ENCODE results near the gene CHST13.

CHST13 gene

DNA sequence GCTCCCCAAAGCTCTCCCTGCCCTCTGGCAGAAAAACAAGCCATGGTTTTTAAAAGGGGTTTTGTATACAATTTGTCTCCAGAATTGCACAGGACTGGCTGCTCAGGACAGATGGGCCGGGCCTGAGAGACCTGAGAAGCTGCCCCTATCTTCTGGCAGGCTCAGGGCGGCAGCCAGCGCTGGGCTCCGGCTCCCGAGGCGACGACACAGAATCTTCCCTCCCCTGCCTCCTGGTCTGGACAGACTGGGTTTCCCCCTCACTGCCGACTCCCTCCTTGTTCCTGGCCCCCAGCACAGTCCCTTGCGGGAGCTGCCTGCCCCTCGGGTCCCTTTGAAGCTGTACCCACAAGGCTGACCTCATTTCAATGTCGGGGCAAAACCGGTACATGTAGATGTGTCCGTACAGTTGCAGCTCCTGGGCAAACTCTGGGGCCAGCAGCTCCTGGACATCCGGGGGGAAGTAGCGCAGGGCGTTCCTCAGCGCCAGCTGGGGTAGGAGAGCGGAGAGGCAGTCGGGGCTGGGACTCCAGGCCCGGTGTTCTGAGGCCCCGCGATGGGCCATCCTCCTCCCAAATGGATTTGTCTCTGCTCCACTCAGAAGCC, 13.5 kb upstream of the CHST13 start:
- no peak for DNase-seq

DNA sequence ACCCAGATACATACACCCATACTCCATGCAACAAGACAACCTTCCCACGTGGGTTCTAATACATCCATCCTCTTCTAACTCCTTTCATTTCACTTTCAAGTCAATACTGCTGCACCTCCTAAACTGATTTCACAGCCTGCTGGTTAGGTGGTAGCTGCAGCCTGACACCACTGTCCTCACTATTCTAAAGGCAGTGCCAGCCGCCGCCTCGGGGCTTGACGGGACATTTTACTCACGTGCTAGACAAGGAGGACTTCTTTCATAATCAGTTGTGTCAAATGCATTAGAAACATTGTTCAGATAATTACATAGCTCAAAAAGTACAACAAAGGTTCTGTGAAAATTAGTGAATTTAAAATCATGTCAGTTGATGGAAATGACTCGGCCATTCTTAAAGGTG, 12.7 kb upstream of the CHST13 start:
- DNase-seq: no peak

GRCh38 chr3:126512026-126512425, 11.9 kb upstream of the CHST13 start:
- no peak for DNase-seq

DNA sequence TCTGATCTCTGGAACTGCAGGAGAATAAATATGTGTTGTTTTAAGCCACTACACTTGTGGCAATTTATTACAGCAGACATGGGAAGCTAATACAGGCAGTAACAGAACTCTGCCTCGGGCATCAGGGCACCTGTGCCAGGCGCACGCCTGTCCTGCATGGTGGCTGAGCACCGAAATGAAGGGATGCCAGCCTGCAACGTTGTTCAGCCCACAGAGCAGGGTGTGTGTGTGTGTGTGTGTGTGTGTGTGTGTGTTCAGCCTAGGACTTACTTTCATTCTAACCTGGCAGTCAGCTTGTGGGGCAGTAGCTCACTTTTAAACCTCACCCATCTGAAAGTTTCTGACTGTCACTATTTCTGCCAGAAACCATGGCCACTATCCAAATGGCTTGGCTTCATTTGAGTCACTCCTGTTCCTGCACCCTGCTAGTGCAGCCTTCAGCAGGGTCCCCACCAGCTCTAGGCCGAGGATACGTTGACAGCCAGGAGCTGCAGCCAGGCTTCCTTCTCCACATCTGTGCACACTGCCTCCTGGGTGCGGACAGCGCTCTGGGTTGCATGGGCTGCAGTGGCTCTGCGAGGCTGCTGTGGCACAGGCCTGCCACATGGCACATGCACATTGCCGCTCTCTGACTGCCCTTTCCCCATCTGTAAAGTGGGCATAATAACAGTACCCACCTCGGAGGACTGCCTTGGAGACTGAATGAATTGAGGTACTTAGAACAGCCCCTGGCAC, 10.9 kb upstream of the CHST13 start:
- DNase-seq: no peak

DNA sequence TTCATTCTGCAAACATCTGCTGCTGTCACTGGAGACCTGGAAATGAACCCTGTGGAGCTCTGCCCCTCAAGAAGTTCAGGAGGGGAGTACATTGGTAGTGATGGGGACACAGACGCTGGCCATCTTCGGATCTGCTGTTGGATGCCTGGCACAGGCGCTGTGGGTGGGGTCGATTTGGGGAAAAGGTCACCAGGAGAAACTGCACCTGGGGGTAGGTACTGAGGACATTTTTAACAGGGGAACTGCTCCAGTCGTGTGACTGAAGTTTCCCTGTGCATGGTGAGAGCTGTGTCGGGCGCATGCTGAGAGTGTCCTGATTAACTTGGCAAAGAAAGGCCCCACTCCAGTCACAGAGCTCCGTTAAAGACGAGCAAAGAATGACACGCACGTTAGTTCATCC, 9.8 kb upstream of the CHST13 start:
- no peak for DNase-seq

DNA sequence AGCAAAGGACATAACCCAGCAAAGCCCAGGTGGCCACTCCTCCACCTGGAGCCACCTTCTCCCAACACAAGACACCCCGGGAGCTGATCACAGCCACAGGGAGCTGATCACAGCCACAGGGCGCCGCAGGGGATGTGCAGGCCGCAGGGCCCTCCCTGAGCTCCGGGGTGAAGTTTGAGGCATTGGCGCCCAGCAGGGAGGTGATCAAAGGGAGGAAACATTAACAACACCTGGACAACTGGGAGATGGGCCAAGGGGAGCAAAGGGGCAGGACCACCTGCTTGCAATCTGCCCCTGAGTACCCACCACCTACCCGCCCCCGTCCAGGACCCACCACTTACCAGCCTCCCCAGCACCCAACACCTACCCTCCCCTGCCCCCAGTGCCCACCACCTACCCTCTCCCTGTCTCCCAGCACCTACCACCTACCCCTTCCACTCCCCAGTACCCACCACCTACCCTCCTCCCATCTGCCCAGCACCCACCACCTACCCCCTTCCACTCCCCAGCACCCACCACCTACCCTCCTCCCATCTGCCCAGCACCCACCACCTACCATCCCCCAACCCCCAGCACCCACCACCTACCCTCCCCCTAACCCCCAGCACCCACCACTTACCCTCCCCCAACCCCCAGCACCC, 8.8 kb upstream of the CHST13 start:
- no peak for DNase-seq

DNA sequence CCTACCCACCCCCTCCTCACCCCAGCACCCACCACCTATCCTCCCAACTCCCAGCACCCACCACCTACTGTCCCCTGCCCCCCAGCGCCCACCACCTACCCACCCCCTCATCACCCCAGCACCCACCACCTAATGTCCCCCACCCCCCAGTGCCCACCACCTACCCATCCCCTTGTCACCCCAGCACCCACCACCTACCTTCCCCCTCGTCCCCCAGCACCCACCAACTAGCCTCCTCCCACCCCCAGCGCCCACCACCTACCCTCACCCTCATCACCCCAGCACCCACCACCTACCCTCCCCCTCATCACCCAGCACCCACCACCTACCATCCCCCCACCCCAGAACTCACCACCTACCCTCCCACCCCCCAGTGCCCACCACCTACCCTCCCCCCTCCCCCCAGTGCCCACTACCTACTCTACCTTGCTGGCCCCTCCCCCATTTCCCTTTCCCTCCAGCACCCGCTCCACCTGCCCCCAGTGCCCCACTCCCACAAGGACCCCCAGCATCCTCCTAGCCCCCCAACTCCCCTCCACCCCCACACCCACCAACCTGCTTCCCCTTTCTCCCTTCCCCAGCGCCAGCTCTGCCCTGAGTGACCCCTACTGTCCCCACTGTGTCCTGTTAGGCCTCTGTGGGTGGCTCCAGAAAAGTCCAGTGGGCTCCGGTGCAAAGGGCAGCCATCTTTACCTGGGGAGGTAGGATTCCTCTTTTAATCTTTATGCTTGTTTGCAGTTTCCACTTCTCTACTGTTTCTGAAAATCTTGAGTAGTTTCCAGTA, 7.6 kb upstream of the CHST13 start:
- DNase-seq: no peak

GRCh38 chr3:126516936-126517290, 7.0 kb upstream of the CHST13 start:
- DNase-seq: no peak

DNA sequence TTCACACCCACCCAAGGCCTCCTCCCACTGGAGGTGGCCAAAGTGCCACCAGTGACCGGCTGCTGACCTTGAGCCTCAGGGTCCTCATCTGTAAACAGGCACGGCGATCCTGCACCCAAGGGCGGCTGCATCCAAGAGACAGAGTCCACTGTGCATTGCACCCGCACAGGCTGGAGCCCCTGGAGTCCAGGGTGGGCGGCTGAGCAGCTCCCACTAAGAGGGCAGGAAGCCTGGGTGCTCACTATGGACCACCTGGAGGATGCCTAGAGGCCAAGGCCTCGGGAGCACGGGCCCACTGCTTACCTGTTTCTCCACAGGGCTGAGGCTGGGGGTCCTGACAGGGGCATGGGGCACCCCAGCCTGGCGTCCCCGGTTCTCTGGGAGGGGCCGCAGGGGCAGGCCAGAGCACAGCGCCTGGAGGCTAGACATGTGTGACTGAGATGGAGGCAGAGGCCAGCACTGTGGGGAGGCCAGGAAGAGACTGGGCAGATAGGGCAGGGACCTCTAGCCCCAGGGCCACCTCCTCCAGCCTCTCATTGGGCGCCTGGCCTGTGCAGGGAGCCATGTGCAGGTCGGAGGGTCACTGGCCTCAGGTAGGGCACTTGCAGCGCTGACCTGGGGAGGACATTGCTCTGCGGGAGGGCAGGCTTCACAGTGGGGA, 6.5 kb upstream of the CHST13 start, which contains the start of gene UROC1:
Gene UROC1 (minus strand): TSS at position 483 of the 661 bp plus-strand sequence. CDS start 54 bp downstream, at position 429.
- DNase-seq: no peak

DNA sequence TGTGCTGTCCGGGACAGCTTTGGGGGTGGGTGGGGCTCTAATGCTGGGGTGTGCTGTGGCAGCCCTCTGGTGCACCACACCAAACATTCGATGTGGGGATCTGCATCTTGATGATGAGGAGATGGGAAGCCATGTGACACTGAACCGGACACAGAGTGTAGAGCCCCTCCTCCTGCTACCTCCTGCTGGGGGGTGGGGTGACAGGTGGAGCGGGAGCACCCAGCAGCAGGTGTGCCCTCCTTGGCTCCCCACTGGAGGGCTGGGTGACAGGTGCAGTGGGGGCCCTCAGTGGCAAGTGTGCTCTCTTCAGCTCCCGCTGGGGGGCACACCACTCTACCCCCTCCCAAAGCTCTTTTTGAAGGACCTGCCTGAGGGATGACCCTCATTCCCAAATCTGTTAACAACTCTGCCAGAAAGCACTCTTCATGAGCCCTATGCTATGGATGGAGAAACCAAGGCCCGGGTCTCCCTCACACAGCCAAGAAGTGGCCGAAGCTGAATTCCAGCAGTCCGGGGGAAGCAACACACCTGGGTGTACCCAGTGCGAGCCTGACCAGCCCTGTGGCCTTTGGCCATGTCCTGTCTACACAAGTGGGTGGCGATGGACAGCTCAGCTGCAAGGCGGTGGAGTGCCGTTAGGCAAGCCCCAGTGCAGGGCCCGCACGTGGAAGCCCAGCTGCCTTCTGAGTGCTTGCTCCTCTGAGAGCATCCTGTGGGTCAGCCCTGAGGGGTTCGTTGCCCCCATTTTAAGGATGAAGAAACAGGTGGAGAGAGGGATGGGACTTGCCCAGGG, 5.8 kb upstream of the CHST13 start:
- no peak for DNase-seq

DNA sequence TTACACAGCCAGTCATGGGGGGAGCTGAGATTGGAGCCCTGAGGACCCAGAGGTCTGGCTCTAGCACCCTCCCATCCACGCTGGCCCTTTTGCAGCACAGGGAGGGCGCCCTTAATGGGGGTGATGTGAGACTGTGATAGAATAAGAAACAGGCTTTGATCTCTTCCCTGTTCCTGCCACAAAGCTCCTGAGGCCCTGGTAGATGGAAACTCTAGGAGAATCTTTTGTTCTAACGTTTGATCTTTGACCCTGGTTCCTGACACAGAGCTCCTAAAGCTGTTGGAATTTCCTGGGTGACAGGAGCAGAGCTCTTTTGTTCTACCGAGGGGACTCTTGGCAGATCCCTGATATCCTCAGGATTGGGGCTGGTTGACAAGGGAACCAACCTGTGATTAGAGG, 5.2 kb upstream of the CHST13 start:
- no peak for DNase-seq

DNA sequence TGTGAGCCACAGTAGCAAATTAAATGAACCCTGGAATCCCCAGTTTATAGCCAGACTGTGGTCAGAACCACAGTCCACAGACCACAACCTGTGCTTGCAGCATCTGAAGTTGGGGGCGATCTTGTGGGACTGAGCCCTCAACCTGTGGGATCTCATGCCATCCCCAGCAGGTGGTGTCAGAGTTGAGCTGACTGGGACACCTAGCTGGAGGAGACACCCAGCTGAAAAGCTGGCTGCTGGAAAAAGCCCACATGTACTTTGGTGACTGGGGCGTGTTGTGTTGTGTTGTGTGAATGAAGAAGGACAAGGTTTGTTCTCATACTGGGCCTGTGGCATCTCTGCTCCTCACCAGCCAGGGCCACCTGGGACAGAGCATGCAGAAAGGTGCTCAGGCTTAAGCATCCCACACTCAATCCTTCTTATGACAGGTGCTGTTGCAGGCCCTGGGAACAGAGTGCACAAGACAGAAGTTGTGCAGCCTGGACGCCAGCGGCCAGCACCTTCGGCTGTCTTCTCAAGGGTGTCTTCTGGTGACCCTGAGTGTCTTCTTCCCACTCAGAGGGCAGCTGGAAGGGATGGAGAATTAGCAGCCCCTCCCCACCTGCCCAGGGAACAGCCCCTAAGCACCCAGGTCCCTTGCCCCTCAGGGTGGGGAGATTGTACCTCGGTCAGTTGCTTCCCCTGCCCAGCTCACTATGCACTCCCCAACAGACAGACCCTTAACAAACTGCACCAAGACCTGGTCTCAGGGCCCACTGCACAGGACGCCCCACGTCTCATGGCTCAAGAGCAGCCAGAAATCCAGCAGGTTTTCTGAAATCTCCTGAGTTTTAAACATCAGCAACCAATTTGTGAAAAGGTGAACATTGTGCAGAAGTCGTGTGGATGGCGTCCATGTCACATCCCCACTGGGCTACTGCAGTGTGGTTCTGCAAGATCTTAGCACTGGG, 4.2 kb upstream of the CHST13 start:
- no peak for DNase-seq

DNA sequence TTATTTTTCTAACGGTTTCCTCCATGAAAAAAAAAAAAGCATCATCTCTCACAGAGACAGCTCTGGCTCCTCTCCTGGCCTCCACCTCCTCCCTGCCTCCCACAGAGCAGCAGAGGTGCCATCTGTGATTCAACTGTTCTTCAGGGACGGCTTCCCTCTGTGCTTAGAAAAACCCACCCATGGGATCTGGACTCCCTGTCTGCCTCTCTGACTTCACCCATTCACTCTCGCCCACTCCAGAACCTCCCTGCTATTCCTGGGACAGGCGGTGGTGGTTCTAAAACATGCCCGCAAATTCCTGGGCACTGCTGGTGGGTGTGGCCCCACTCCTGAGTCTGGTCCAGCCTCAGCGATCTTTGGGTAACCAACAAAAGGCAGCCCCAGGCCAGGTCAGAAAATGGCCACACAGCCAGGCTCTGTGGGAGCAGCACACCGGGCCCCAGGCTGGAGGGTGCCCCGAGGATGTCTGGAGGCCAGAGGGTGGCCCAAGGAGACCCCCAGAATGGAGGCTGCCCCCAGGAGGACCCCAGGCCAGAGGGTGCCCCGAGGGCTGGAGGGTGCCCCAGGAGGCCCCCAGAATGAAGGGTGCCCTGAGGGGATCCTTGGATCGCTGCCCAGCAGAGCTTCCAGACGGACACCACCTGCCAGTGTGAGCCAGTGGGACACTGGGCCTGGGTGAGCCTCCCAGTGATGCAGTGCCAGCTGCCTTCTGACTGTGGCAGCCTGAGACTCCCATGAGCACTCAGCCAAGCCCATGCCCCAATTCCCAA, 2.6 kb upstream of the CHST13 start:
- no peak for DNase-seq

- peak in 1 of 2 experiments; percentile 46 for DNase-seq
These were observed 1.6 kb upstream of the CHST13 start for GRCh38 chr3:126522363-126522788.

DNA sequence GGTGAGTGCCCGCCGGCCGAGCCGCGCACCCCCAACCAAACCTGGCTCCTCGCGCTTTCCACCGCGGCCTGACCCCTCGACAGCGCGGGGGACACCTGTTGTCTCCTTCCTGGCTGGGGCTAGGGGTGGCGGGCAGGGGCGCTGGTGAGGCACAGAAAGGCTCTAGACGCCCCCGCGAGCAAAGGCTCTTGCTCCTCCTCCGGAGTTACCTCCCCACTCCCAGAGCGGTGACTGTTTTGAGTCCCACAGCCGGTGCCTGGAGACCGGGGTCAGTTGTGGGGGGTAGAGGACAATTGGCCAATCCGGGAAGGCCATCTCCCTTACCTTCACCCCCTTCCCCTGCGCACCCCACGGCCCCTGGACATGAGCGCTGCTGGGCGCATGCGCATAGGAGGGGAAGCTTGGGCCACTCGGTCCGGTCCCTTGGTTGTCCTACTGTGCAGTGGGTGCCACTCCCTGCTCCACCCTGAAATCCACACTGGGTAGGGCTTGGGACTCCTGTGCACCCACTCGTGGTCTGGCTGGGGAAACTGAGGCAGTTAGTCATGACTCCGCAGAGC, 554 bp downstream of the CHST13 start:
- DNase-seq: no peak

GRCh38 chr3:126525091-126525852, 1.3 kb downstream of the CHST13 start:
- DNase-seq: no peak

- DNase-seq: no peak
These were observed 2.1 kb downstream of the CHST13 start for GRCh38 chr3:126525853-126526667.

DNA sequence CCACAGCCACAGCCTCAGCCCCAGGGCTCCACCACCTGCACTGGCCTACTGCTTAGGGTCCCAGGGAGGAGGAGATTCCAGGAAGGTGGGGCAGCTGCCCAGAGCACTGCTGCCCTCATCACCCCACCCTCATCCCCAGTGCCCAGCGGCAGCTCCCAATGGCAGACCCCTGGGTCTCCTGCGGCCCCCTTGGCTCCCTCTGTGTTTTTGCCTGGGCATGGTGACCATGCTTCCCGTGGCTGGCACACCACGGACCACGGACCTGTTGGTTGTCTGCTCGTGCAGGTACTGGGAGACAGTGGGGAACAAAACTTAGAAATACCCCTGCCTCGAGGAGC, 2.7 kb downstream of the CHST13 start:
- DNase-seq: no peak

All from cerebellar nuclear complex (tissue), 1 donor.